HG03097 (cell line): ENCODE measurements around the gene PRKAR2A.

Experiments
- ATAC-seq: cut with Tn5 transposase; IDR thresholded peaks from one replicate; pipeline ENCODE4 v1.9.1; 2021; ENCODE audit not compliant: unreplicated experiment, low FRiP score

The PRKAR2A gene

DNA sequence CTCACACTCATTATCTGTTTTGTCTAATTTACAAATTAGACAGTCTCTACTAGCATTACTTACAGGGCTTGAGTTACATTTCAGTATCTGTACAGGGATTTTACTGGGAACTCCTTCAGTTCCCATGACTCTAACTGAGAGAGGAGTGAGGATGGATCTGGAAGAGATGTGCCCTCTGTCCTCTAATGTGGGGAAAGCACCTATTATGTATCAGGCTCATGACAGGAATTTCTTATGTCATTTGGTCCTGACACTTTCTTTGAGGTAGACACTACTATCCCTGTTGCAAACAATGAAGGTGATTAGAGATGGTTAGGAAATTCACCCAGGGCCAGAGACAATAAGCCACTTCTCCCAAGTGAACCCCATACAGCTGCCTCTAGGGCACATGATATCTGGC, 151.1 kb downstream of the PRKAR2A start:
- no peak for ATAC-seq
